HEK293T (cell line): Measurements from ENCODE around the gene DCUN1D3.

Experiments used
- CTCF ChIA-PET: fragments of 350-600 bp; formaldehyde crosslinking; extraction: SDS; loops from one replicate; lab custom pipeline; 2021; ENCODE audit warnings: antibody characterized with exemption, inconsistent platforms; lab: Yijun Ruan, JAX
- POLR2A ChIA-PET: fragments of 350-600 bp; formaldehyde crosslinking; extraction: SDS; loops from one replicate; lab custom pipeline; 2020; ENCODE audit warnings: antibody characterized with exemption, inconsistent platforms; lab: Yijun Ruan, JAX
- DNase-seq: peaks from one replicate; pipeline ENCODE4 v3.0.0; 2012; ENCODE audit warnings: mixed read lengths; ENCODE audit errors: extremely low spot score
- ARNT ChIP-seq: fragments of 450-650 bp; IDR thresholded peaks from 2 replicates; pipeline ENCODE4 v1.6.1; 2017; ENCODE audit warnings: mild to moderate bottlenecking
- BHLHE40 ChIP-seq: fragments of 450-650 bp; IDR thresholded peaks from 2 replicates; pipeline ENCODE4 v1.6.1; 2016; ENCODE audit warnings: mild to moderate bottlenecking, moderate library complexity, borderline replicate concordance
- CTBP1 ChIP-seq: fragments of 450-650 bp; IDR thresholded peaks from 2 replicates; pipeline ENCODE4 v1.6.1; 2016; ENCODE audit warnings: borderline replicate concordance
- ELF4 ChIP-seq: fragments of 450-650 bp; IDR thresholded peaks from 2 replicates; pipeline ENCODE4 v1.6.1; 2017; ENCODE audit warnings: antibody characterized with exemption
- FOXA1 ChIP-seq: fragments of 450-650 bp; IDR thresholded peaks from 2 replicates; pipeline ENCODE4 v1.6.1; 2016; ENCODE audit warnings: mild to moderate bottlenecking
- FOXK2 ChIP-seq: fragments of 450-650 bp; IDR thresholded peaks from 2 replicates; pipeline ENCODE4 v1.6.1; 2016; ENCODE audit warnings: mild to moderate bottlenecking
- FOXM1 ChIP-seq: fragments of 450-650 bp; IDR thresholded peaks from 2 replicates; pipeline ENCODE4 v1.6.1; 2017; ENCODE audit warnings: mild to moderate bottlenecking, borderline replicate concordance
- HDGF ChIP-seq: fragments of 450-650 bp; IDR thresholded peaks from 2 replicates; pipeline ENCODE4 v1.6.1; 2017; ENCODE audit warnings: antibody characterized with exemption, borderline replicate concordance
- L3MBTL2 ChIP-seq: fragments of 450-650 bp; conservative IDR thresholded peaks from 2 replicates; pipeline ENCODE4 v1.6.1; 2016; ENCODE audit warnings: mild to moderate bottlenecking
- LEF1 ChIP-seq: fragments of 450-650 bp; IDR thresholded peaks from 2 replicates; pipeline ENCODE4 v1.6.1; 2017; ENCODE audit warnings: mild to moderate bottlenecking, borderline replicate concordance
- NFRKB ChIP-seq: fragments of 450-650 bp; IDR thresholded peaks from 2 replicates; pipeline ENCODE4 v1.6.1; 2016; ENCODE audit warnings: mild to moderate bottlenecking, moderate library complexity
- PKNOX1 ChIP-seq: fragments of 450-650 bp; IDR thresholded peaks from 2 replicates; pipeline ENCODE4 v1.6.1; 2016
- SP1 ChIP-seq: fragments of 450-650 bp; IDR thresholded peaks from 2 replicates; pipeline ENCODE4 v1.6.1; 2017
- SUZ12 ChIP-seq: fragments of 450-650 bp; IDR thresholded peaks from 2 replicates; pipeline ENCODE4 v1.6.1; 2016; ENCODE audit warnings: mild to moderate bottlenecking
- TARDBP ChIP-seq: fragments of 450-650 bp; IDR thresholded peaks from 2 replicates; pipeline ENCODE4 v1.6.1; 2016
- ZNF384 ChIP-seq: fragments of 450-650 bp; IDR thresholded peaks from 2 replicates; pipeline ENCODE4 v1.6.1; 2016

DCUN1D3 gene

GRCh38 chr16:20822521-20823325 is 77.4 kb downstream of the DCUN1D3 start:
- ChIA-PET CTCF (no interaction called here), POLR2A (no interaction called here)
- no peak for DNase-seq
- TF ChIP-seq FOXK2, result no peak
- no peak for TF ChIP-seq TARDBP
- no peak for TF ChIP-seq SUZ12
- TF ChIP-seq LEF1, result no peak
- TF ChIP-seq HDGF, result no peak
- no peak for TF ChIP-seq ZNF384
- no peak for TF ChIP-seq SP1
- TF ChIP-seq L3MBTL2, result no peak
- no peak for TF ChIP-seq CTBP1
- no peak for TF ChIP-seq BHLHE40
- no peak for TF ChIP-seq ARNT
- TF ChIP-seq NFRKB, result no peak
- no peak for TF ChIP-seq FOXA1
- TF ChIP-seq PKNOX1, result no peak
- TF ChIP-seq ELF4, result no peak
- TF ChIP-seq FOXM1, result no peak

- no peak for DNase-seq
- ChIA-PET CTCF (no interaction called here), POLR2A (no interaction called here)
- TF ChIP-seq HDGF (no peak), BHLHE40 (no peak), TARDBP (no peak), PKNOX1 (no peak), ZNF384 (no peak), FOXK2 (no peak), FOXM1 (no peak), ARNT (no peak), CTBP1 (no peak), LEF1 (no peak), SUZ12 (no peak)
These were observed 78.5 kb downstream of the DCUN1D3 start for GRCh38 chr16:20821682-20822081.

GRCh38 chr16:20818929-20819585 is 81.1 kb downstream of the DCUN1D3 start:
- DNase-seq, result no peak
- TF ChIP-seq BHLHE40, result no peak
- TF ChIP-seq L3MBTL2, result no peak
- no peak for TF ChIP-seq PKNOX1
- TF ChIP-seq SUZ12, result no peak
- TF ChIP-seq LEF1, result no peak
- no peak for TF ChIP-seq ZNF384
- no peak for TF ChIP-seq HDGF
- TF ChIP-seq NFRKB, result no peak
- no peak for TF ChIP-seq FOXK2
- no peak for TF ChIP-seq ELF4
- no peak for TF ChIP-seq CTBP1
- no peak for TF ChIP-seq ARNT
- POLR2A ChIA-PET, result interaction anchor here (1.1 kb wide), 1 partner anchor 12 kb away, joined by 4 read pairs; the partner anchor contains the start of genes ERI2 and REXO5
- CTCF ChIA-PET, result no interaction called here

GRCh38 chr16:20814784-20815183 is 85.4 kb downstream of the DCUN1D3 start:
- no peak for DNase-seq
- ChIA-PET POLR2A (no interaction called here), CTCF (no interaction called here)

More at GRCh38 chr16:20814784-20815183, 85.4 kb downstream of the DCUN1D3 start:
- TF ChIP-seq BHLHE40 (no peak), ELF4 (no peak), SUZ12 (no peak), PKNOX1 (no peak), ZNF384 (no peak), HDGF (no peak), LEF1 (no peak), ARNT (no peak), L3MBTL2 (no peak), TARDBP (no peak), CTBP1 (no peak), FOXA1 (no peak), FOXM1 (no peak)
